Erythroblast (primary cell): ENCODE data around the gene MED15.

Experiments
- DNase-seq, 2 experiments: peaks; one replicate each; lab custom pipeline; 2025; lab: John Stamatoyannopoulos, UW
- GATA1 ChIP-seq: IDR thresholded peaks from 2 replicates; pipeline ENCODE4 v1.6.1; 2011; ENCODE audit warnings: low read depth, mild to moderate bottlenecking, control low read depth, low read length, moderate library complexity
- POLR2A ChIP-seq: IDR thresholded peaks from 2 replicates; pipeline ENCODE4 v1.6.1; 2011; ENCODE audit warnings: mild to moderate bottlenecking, low read length

The MED15 gene

GRCh38 chr22:20624161-20624616 lies 116.8 kb downstream of the MED15 start:
- TF ChIP-seq POLR2A (no peak), GATA1 (no peak)
- no peak for DNase-seq

DNA sequence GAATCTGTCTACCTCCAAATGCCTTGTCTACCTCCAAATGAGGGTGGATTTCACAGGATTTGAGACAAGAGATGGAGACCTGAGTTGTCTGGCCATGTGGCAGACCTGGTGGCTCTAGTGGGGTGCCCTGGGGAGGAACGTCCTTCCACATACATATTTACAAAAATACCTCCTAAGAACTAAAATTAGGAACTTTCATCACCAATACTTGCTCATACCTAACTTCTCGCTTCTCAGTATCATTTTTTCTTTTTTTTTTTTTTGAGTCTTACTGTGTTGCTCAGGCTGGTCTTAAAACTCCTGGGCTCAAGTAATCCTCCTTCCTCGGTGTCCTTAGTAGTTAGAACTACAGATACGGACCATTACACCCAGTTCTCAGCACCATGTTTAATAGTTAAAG lies 117.9 kb downstream of the MED15 start:
- no peak for TF ChIP-seq POLR2A
- no peak for TF ChIP-seq GATA1

GRCh38 chr22:20626811-20627210 lies 119.4 kb downstream of the MED15 start:
- no peak for DNase-seq
- no peak for TF ChIP-seq POLR2A
- TF ChIP-seq GATA1, result no peak

More for the DNA sequence above, 117.9 kb downstream of the MED15 start:
- no peak for DNase-seq

GRCh38 chr22:20627432-20627831 lies 120.0 kb downstream of the MED15 start:
- no peak for DNase-seq
- TF ChIP-seq POLR2A (no peak), GATA1 (no peak)

GRCh38 chr22:20628081-20628939 lies 120.9 kb downstream of the MED15 start:
- TF ChIP-seq POLR2A, result no peak
- TF ChIP-seq GATA1, result no peak
- no peak for DNase-seq

GRCh38 chr22:20629401-20629800 lies 122.0 kb downstream of the MED15 start:
- TF ChIP-seq GATA1 (no peak), POLR2A (no peak)
- DNase-seq, result no peak

GRCh38 chr22:20630873-20631617 lies 123.6 kb downstream of the MED15 start:
- no peak for DNase-seq
- TF ChIP-seq GATA1, result no peak
- TF ChIP-seq POLR2A, result no peak

DNA sequence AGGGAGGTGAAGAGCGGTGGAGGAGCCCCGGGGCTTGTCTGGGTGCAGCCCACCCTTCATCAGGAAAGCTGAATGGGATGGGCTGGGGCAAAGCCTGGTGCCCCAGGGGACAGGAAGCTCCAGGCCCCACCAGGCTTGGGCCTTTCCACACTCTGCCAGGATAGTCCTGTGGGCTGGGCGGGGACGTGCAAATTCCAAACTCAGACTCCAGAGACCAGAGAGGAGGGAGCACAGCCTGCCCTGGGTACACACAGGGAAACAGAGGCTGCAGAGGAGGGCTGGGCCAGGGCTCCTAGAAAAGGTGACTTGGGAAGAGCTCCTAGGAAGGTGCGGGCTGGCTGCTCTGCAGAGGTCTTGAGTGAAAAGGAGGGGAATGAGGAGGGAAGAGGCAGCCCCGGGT lies 124.7 kb downstream of the MED15 start:
- no peak for TF ChIP-seq POLR2A
- TF ChIP-seq GATA1, result no peak
- no peak for DNase-seq

GRCh38 chr22:20632518-20632917 lies 125.1 kb downstream of the MED15 start:
- DNase-seq, result no peak
- TF ChIP-seq POLR2A (no peak), GATA1 (no peak)

- TF ChIP-seq GATA1 (no peak), POLR2A (no peak)
- no peak for DNase-seq
Measured at GRCh38 chr22:20634560-20635226, 127.3 kb downstream of the MED15 start.

DNA sequence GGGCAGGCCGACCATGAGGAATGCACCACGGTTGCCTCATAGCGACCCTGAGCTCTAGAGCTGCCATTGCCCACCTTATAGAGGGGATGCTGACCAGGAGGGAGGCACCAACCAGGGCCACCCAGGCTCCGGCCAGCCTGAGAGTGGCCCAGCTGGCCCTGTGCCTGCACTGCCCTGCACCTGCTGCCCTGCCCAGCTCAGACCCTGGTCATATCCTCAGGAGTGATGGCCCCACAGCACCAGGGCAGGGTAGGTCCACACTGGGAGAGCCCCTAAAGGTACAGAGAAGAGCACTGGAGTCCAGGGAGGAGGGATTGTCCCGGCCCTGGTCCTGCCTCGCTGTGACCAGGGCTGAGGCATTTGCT lies 127.8 kb downstream of the MED15 start:
- DNase-seq, result no peak

GRCh38 chr22:20636075-20636812 lies 128.8 kb downstream of the MED15 start:
- no peak for TF ChIP-seq GATA1
- no peak for TF ChIP-seq POLR2A
- no peak for DNase-seq

More for the DNA sequence above, 127.8 kb downstream of the MED15 start:
- TF ChIP-seq POLR2A (no peak), GATA1 (no peak)

GRCh38 chr22:20636945-20637344 lies 129.5 kb downstream of the MED15 start:
- no peak for TF ChIP-seq POLR2A
- no peak for TF ChIP-seq GATA1
- no peak for DNase-seq
